HG03460 (cell line): ENCODE data around the gene TMEM119.
"Not testable (repeated sequence)": the region's sequence is repeated elsewhere in the genome, so short reads cannot be mapped to it uniquely, and the experiment has no call there.

ENCODE experiments used
- ATAC-seq: cut with Tn5 transposase; IDR thresholded peaks from one replicate; pipeline ENCODE4 v1.9.1; 2021; ENCODE audit not compliant: unreplicated experiment

TMEM119 gene

GRCh38 chr12:108585864-108586263, 12.0 kb downstream of the TMEM119 start:
- no peak for ATAC-seq

GRCh38 chr12:108584456-108585065, 13.3 kb downstream of the TMEM119 start:
- no peak for ATAC-seq

GRCh38 chr12:108583991-108584390, 13.9 kb downstream of the TMEM119 start:
- no peak for ATAC-seq

- no peak for ATAC-seq
Observed at GRCh38 chr12:108582978-108583770, 14.7 kb downstream of the TMEM119 start.

- no peak for ATAC-seq
Observed at GRCh38 chr12:108582509-108582908, 15.4 kb downstream of the TMEM119 start.

GRCh38 chr12:108581311-108582227, 16.3 kb downstream of the TMEM119 start:
- no peak for ATAC-seq

GRCh38 chr12:108580531-108580930, 17.4 kb downstream of the TMEM119 start:
- ATAC-seq = no peak

GRCh38 chr12:108578813-108579212, 19.1 kb downstream of the TMEM119 start:
- ATAC-seq = no peak

- no peak for ATAC-seq
Observed at GRCh38 chr12:108578264-108578663, 19.6 kb downstream of the TMEM119 start.

- ATAC-seq = no peak
Observed at GRCh38 chr12:108577458-108577857, 20.4 kb downstream of the TMEM119 start.

- ATAC-seq = no peak
Observed at GRCh38 chr12:108576660-108577234, 21.1 kb downstream of the TMEM119 start.

- no peak for ATAC-seq
Observed at GRCh38 chr12:108575199-108575912, 22.5 kb downstream of the TMEM119 start.

- not testable (repeated sequence) for ATAC-seq
Observed at GRCh38 chr12:108574276-108574675, 23.6 kb downstream of the TMEM119 start.

GRCh38 chr12:108573317-108573716, 24.6 kb downstream of the TMEM119 start:
- no peak for ATAC-seq

GRCh38 chr12:108572166-108572790, 25.6 kb downstream of the TMEM119 start:
- ATAC-seq = no peak

- ATAC-seq = no peak
Observed at GRCh38 chr12:108571609-108572165, 26.2 kb downstream of the TMEM119 start.

- no peak for ATAC-seq
Observed at GRCh38 chr12:108570743-108571608, 26.9 kb downstream of the TMEM119 start.

- ATAC-seq = peak; percentile 82
Observed at GRCh38 chr12:108568338-108569154, 29.3 kb downstream of the TMEM119 start.
